GM21390 (cell line): Measurements from ENCODE around the gene IL1RAPL2.

ENCODE experiments used
- ATAC-seq: cut with Tn5 transposase; IDR thresholded peaks from one replicate; pipeline ENCODE4 v1.9.1; 2021; ENCODE audit not compliant: unreplicated experiment

IL1RAPL2 gene

GRCh38 chrX:105349476-105349875 is 783.5 kb downstream of the IL1RAPL2 start:
- no peak for ATAC-seq

- no peak for ATAC-seq
These were observed 809.8 kb downstream of the IL1RAPL2 start for GRCh38 chrX:105375816-105376215.

DNA sequence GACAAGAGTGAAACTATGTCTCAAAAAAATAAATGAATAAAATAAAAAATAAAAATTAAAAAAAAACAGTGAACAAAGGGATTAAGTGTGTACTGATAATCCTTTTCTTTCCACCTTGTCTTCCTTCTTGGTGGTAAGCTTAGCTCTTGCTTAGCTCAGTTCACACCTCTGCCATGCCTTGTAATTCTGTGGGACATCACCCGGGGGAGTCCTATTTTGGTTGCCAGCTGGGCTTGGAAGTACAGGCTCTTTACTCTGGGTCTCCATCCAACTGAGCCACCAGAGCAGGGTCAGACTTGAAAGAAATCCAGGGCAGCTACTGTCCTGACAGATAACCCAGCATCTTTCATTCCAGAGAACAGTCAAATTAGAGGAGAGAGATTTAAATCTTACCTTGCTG is 858.7 kb downstream of the IL1RAPL2 start:
- ATAC-seq: no peak

DNA sequence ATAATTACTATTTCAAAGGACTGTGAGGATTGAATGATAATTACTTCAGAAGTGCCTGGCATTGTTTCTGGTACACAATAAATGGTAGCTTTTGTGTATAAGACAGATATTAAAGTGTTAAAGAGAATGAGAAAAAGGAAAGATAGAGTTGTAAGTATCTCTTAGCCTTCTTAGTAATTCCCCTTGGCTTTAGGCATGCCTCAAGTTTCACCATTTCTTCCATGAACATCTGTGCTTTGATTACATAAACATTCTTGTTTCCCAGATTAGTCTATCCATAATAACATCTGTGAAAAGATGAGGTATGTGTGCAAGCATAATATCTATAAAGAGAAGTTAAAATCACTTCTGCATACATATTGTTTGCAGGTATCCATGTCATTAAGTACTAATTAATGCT is 885.4 kb downstream of the IL1RAPL2 start:
- ATAC-seq: no peak

- no peak for ATAC-seq
These were observed 892.8 kb downstream of the IL1RAPL2 start for GRCh38 chrX:105458846-105459245.

DNA sequence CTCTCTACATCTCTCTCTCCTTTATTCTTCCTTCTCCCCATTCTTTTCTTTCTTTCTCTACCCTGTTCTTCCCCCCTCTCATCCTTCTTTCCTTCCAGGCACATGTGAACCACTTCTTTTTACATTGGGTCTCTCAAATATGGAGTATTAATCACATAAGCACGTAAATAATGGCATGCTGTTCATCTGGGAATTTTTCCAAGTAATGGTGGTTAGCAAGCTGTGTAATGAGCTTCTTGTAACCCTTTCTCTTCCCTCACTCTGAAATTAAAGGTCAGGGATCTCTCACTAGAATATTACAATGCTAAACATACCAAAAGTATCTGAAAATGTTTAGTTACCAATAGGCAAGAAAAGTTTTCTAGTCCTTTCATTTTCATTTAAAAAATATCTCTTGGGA is 894.4 kb downstream of the IL1RAPL2 start:
- no peak for ATAC-seq

GRCh38 chrX:105461016-105461415 is 895.0 kb downstream of the IL1RAPL2 start:
- no peak for ATAC-seq

DNA sequence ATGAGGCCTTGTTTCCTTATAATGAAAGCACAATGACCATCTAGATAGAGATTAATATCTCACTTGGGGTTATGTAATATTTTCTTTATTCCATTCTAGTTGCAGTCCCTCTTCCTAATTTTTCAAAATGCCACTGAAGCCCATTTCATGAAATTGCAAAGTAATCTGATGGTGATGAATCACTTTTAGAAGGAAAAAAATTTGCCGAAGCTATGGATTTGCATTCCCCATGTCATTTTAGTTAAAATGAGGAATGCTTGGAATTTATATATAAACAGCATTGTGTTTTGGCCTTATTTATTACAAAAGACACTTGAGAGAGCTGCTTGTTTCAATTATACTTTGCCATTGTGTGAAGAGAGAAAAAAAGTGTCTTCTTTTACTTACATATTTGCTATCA is 896.2 kb downstream of the IL1RAPL2 start:
- ATAC-seq: no peak

DNA sequence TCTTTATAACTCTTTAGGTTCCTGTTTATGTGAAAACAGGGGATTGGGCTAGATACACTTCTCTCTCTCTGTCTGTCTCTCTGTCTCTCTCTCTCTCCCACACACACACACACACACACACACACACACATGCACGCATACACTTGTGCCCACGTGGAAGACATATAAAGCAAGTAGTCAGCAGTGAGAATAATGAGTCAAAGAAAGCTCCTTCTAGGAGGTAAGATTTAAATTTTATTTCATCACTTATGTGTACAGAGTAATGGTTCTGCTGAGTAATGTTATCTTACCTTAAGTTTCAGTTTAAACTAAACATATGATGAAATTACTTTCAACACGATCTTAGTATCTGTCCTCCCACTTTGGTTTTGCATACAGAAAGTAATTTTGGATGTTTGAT is 897.5 kb downstream of the IL1RAPL2 start:
- no peak for ATAC-seq

- ATAC-seq: no peak
These were observed 898.6 kb downstream of the IL1RAPL2 start for GRCh38 chrX:105464618-105465017.

DNA sequence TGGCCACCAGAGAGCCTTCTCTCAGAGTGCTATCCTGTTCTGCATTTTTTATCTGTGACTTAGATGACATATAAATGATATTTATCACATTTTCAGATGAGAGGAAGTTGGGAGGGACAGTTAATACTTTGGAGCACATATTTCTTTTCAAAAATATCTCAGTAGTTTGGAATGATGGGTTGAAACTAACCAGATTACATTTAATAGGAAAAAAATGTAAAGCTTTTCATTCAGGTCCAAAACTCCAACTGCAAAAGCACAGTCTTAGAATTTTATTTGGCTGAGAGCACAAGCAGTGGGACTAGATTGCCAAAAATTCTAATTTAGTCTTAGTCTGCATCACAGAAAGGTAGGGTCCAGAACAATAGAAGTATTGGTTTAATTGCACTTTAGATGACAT is 902.7 kb downstream of the IL1RAPL2 start:
- ATAC-seq: no peak

GRCh38 chrX:105471597-105471996 is 905.6 kb downstream of the IL1RAPL2 start:
- no peak for ATAC-seq

DNA sequence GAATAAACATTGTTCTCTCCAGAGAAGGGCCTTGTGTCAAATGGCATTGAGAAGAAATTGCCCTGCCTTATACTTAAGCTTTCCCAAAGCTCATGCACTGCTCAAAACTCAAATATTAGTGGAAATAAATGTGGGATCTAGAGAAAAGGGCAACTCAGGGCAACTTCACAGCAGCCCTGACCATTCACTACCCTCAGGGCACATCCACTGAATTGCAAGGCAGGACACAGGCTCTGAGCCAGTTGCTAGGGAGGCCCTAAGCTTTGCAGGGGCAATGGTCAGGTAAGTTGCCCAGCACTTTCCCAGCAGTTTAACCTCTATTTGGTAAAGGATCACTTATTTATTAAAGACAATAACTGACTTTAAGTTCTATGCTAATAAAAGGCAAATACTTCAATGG is 909.8 kb downstream of the IL1RAPL2 start:
- ATAC-seq: no peak

DNA sequence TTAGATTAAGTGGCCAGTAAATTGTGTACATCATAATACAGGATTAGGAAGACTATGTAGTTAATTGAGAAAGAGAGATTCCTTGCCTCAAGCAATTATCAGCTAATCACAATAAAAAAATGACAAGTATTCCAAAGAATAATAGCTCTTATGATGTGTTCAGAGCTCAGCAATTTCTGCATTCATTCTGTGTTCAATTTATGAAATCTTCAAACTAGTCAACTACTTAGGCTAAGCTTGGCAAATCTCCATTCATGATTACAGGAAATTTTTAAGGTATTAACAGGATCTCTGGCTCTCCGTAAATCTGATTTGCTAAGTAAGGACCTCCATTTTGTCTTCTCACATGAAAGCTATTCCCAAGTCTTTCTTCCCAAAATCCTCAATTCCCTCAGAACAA is 911.4 kb downstream of the IL1RAPL2 start:
- ATAC-seq: no peak

- ATAC-seq: no peak
These were observed 914.8 kb downstream of the IL1RAPL2 start for GRCh38 chrX:105480646-105481310.

DNA sequence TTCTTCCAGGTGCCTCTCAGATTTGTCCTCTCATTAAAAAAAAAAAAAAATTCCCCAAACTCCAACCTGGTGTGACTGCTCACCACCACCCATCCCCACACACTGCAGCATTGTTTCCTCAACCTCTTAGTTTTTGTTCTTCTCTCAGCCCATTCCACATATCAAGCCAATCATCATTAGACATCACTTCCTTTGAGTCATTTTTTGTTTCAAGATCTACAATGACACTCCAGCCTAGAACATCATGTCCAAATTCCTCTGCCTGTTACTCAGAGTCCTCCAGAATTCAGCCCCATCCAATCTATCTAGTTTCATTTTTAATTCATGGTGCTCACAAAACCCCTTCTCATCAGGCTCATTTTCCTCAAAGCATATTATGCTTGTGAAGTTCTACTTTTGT is 917.0 kb downstream of the IL1RAPL2 start:
- no peak for ATAC-seq

DNA sequence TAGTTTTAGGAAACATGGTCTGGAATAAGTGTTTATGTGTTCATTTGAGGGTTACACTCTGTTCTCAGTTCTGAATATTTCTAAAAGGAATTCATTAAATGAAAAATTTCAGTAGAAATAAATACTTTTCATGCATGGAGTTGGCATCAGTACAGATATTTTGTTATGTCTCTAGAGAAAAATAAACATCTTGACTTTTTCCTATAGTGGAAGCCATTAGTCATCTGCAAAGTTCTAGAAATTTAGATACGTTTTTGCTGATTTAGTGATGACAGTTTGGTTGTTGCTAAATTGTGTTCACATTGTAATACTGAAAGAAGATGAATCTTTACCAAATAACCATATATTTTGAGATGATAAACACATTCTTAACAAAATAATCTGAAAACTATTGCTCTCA is 922.7 kb downstream of the IL1RAPL2 start:
- no peak for ATAC-seq

GRCh38 chrX:105495376-105495775 is 929.4 kb downstream of the IL1RAPL2 start:
- no peak for ATAC-seq

DNA sequence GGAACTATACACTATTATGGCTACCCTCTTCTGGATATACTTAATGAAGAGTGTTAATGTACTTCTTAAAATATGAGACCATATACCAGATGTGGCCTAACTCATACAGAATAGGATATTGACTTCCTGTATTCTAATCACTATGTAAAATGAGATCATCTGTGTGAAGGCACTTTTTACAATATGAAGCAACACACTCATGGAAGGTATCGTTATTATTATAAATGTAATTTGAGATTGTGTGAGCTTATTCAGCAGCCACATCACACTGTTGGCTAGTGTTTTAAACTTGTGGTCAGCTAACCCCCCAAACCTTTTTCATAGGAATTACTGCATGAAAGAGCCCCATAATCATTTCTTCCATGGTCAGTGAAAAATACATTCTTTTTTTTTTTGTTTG is 936.3 kb downstream of the IL1RAPL2 start:
- no peak for ATAC-seq

GRCh38 chrX:105515561-105515960 is 949.6 kb downstream of the IL1RAPL2 start:
- ATAC-seq: no peak

DNA sequence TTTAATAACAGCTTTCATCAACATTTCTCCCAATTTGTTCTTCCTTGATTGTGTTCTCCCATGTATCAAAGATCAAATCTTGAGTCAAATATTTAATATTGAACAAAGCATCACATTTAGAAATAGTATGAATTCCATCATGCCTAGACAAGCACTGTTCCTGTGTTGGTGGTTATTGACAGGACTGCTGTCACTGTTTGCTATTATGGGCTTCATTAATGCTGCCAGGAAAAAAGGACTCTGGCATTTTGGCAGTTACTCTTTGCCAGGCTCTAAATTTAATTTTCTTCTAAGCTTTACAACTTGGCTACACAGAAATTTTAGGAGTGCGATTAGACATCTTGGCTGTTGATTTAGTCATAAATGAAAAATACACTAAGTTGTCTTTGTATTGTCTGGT is 960.4 kb downstream of the IL1RAPL2 start:
- ATAC-seq: no peak

- ATAC-seq: no peak
These were observed 961.8 kb downstream of the IL1RAPL2 start for GRCh38 chrX:105527759-105528158.

DNA sequence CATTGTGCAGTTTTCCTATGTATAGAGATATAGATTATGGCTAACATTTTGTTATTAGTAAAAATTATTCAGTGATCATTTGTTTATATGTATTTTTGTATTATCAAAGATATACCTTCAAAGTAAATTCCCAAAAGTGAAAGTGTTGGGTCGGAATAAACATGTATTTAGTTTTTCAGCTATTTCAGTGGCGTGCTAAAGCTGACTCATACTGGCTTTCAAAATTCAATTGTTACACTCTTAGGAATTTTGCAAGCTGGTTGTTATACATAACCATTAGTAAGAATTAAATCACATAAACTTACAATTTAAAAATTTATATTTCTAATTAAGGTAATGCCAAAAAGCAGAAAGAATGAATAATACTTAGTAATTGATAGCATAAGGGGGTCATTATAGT is 968.0 kb downstream of the IL1RAPL2 start:
- no peak for ATAC-seq
